MCF 10A (cell line): ENCODE results near the gene GPBP1. TPM values are rescaled to one million over a fixed set of nuclear protein-coding genes. Genes with fewer than 3 reads are reported as not detected.

ENCODE experiments used
- BruUV-seq: library from RNA; stranded (reverse); fragments of 400-500 nt; replicated peaks from 2 replicates; lab custom pipeline; 2021; lab: Mats Ljungman, UMichigan
- CTCF ChIA-PET: fragments of 300-600 bp; sonication (Branson Sonifier 250); formaldehyde crosslinking; extraction: SDS; loops from one replicate; lab custom pipeline; 2021; ENCODE audit warnings: antibody characterized with exemption, inconsistent platforms; lab: Yijun Ruan, JAX
- POLR2A ChIA-PET: fragments of 300-600, 350-650 bp; sonication (Branson Sonifier 250); formaldehyde crosslinking; extraction: SDS; loops from one replicate; lab custom pipeline; 2020; ENCODE audit warnings: antibody characterized with exemption, inconsistent platforms; lab: Yijun Ruan, JAX
- DNase-seq: peaks from one replicate; pipeline ENCODE4 v3.0.0-alpha.2; 2018; ENCODE audit not compliant: unreplicated experiment
- H3K27ac Mint-ChIP-seq: one replicate; pipeline ENCODE4 v1.8.0; 2022; ENCODE audit warnings: mild to moderate bottlenecking, low read depth, mixed read lengths; ENCODE audit not compliant: unreplicated experiment
- H3K27me3 Mint-ChIP-seq: one replicate; pipeline ENCODE4 v1.8.0; 2022; ENCODE audit warnings: mixed read lengths; ENCODE audit not compliant: insufficient read depth, unreplicated experiment
- H3K36me3 Mint-ChIP-seq: one replicate; pipeline ENCODE4 v1.8.0; 2022; ENCODE audit warnings: mild to moderate bottlenecking, moderate library complexity, mixed read lengths; ENCODE audit not compliant: insufficient read depth, unreplicated experiment
- H3K4me1 Mint-ChIP-seq: one replicate; pipeline ENCODE4 v1.8.0; 2022; ENCODE audit warnings: mixed read lengths; ENCODE audit not compliant: insufficient read depth, unreplicated experiment
- H3K4me3 Mint-ChIP-seq: one replicate; pipeline ENCODE4 v1.8.0; 2022; ENCODE audit warnings: mild to moderate bottlenecking, moderate library complexity, mixed read lengths; ENCODE audit not compliant: unreplicated experiment
- H3K9me3 Mint-ChIP-seq: one replicate; pipeline ENCODE4 v1.8.0; 2022; ENCODE audit warnings: mixed read lengths; ENCODE audit not compliant: unreplicated experiment
- intact Hi-C: fragments of 100-400 bp; cut with micrococcal nuclease; formaldehyde crosslinking; loops from 2 replicates; pipeline ENCODE4 v1.14.1; 2022
- total RNA-seq: library from RNA; stranded (reverse); gene quantifications from 2 replicates; pipeline ENCODE4 v1.2.3, GENCODE V29; 2022
- TF ChIP-seq, protein P1 (sequence below): fragments of 200-600 bp; IDR thresholded peaks from one replicate; pipeline ENCODE4 v1.8.0; 2022; ENCODE audit warnings: antibody characterized with exemption, mild to moderate bottlenecking; ENCODE audit not compliant: unreplicated experiment

The GPBP1 gene
- total RNA-seq, 1 experiment from 2014 or later = 63.6 TPM

DNA sequence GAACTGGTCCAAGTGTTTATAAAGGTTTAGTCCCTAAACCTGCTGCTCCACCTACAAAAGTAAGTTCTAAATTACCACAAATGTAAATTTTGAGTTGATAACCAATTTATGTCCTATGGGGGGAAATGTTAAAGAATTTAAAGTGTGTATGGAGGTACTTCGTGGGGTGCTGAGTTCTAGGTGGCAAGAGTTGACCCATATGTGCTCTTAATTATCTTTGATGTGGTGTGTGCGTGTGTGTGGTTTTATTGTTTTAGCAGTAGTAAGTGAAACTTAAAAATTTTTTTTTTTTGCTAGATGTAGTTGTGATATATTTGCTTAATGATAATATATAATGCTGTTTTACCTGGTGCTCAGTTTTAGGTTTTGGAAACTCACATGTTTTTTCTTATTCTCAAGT, 72.6 kb downstream of the GPBP1 start:
- BruUV-seq = no TSS peak
- Mint-ChIP-seq H3K9me3 (no peaks in the 10 kb centered on the region), H3K27me3 (no peaks in the 10 kb centered on the region), H3K36me3 (peaks cover 79% of the 10 kb centered on the region), H3K4me3 (no peak overlapping the region), H3K27ac (no peak overlapping the region), H3K4me1 (no peaks in the 10 kb centered on the region)
- TF ChIP-seq, protein P1, sequence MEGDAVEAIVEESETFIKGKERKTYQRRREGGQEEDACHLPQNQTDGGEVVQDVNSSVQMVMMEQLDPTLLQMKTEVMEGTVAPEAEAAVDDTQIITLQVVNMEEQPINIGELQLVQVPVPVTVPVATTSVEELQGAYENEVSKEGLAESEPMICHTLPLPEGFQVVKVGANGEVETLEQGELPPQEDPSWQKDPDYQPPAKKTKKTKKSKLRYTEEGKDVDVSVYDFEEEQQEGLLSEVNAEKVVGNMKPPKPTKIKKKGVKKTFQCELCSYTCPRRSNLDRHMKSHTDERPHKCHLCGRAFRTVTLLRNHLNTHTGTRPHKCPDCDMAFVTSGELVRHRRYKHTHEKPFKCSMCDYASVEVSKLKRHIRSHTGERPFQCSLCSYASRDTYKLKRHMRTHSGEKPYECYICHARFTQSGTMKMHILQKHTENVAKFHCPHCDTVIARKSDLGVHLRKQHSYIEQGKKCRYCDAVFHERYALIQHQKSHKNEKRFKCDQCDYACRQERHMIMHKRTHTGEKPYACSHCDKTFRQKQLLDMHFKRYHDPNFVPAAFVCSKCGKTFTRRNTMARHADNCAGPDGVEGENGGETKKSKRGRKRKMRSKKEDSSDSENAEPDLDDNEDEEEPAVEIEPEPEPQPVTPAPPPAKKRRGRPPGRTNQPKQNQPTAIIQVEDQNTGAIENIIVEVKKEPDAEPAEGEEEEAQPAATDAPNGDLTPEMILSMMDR = no peak
- intact Hi-C loops = no loop called here
- DNase-seq = no peak
- ChIA-PET CTCF (no interaction called here), POLR2A (interaction anchor here (0.6 kb wide), 1 partner anchor 338 kb away, joined by 3 read pairs; no protein-coding TSS in a partner anchor)

DNA sequence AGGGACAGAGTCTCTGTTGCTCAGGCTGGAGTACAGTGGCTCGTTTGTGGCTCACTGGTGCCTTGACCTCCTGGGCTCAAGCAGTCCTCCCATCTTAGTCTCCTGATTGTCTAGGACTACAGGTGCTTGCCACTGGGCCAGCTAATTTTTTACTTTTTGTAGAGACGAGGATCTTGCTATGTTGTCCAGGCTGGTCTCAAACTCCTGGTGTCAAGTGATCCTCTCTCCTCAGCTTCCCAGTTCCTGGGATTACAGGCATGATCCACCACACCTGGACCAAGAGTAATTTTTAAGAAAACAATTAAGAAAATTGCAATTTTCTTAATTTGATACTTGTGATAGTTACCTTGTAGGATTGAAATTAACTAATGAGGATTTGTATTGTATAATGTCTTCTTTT, 73.9 kb downstream of the GPBP1 start:
- POLR2A ChIA-PET = interaction anchor here (0.7 to 0.8 kb wide), 2 partner anchors 22 to 404 kb away, joined by 3 read pairs; no protein-coding TSS in a partner anchor
- CTCF ChIA-PET = no interaction called here
- DNase-seq = no peak
- intact Hi-C loops = no loop called here
- H3K36me3 Mint-ChIP-seq = peaks cover 91% of the 10 kb centered on the region
- BruUV-seq = no TSS peak
- H3K4me1 Mint-ChIP-seq = no peaks in the 10 kb centered on the region
- no peaks in the 10 kb centered on the region for H3K27me3 Mint-ChIP-seq
- H3K27ac Mint-ChIP-seq = no peak overlapping the region
- H3K4me3 Mint-ChIP-seq = no peak overlapping the region
- no peaks in the 10 kb centered on the region for H3K9me3 Mint-ChIP-seq
- TF ChIP-seq, protein P1 = no peak

DNA sequence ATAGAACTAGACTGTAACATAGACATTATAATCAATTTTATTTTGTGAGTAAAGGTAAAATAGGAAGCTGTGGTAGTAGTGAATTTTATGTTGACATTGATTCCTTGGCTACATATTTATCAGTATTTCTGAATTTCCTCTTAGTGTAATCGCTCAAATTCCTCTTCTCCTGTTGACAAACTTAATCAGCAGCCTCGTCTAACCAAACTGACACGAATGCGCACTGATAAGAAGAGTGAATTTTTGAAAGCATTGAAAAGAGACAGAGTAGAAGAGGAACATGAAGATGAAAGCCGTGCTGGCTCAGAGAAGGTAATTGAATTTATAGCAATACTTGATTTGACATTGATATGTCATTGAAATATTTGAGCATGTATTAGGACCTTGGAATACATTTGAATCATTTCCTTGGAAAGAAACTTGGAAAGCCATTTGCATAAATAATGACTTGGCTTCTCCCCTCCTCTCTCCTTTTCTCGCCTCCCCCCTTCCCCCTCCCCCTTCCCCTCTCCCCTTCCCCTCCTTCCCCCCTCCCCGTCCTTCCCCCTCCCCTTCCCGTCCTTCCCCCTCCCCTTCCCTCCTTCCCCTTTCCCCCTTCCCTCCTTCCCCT, 75.5 kb downstream of the GPBP1 start:
- no peak overlapping the region for H3K27ac Mint-ChIP-seq
- ChIA-PET CTCF (no interaction called here), POLR2A (no interaction called here)
- no peaks in the 10 kb centered on the region for H3K27me3 Mint-ChIP-seq
- DNase-seq = no peak
- peaks cover 92% of the 10 kb centered on the region for H3K36me3 Mint-ChIP-seq
- no peak overlapping the region for H3K4me3 Mint-ChIP-seq
- intact Hi-C loops = no loop called here
- no peaks in the 10 kb centered on the region for H3K4me1 Mint-ChIP-seq
- TF ChIP-seq, protein P1 = no peak
- no TSS peak for BruUV-seq
- no peaks in the 10 kb centered on the region for H3K9me3 Mint-ChIP-seq

DNA sequence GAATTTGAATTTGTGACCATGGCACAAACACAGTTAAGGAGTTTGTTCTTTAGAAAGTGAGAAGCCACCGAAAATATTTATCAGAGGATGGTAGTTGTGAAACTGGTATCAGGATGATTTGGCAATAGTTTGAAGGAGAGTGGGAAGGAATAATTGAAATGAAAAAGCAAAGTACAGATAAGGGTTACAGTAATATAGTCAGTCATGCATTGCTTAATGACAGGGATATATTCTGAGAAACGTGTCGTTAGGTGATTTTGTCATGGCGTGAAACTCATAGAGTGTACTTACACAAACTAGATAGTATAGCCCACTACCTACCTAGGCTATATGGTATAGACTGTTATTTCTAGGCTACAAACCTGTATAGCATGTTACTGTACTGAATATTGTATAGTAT, 84.2 kb downstream of the GPBP1 start:
- intact Hi-C loops = no loop called here
- peaks cover 77% of the 10 kb centered on the region for H3K36me3 Mint-ChIP-seq
- CTCF ChIA-PET = no interaction called here
- no peaks in the 10 kb centered on the region for H3K9me3 Mint-ChIP-seq
- H3K27me3 Mint-ChIP-seq = no peaks in the 10 kb centered on the region
- no TSS peak for BruUV-seq
- no peak for DNase-seq
- POLR2A ChIA-PET = no interaction called here
- H3K4me3 Mint-ChIP-seq = no peak overlapping the region
- peaks cover 5% of the 10 kb centered on the region for H3K4me1 Mint-ChIP-seq
- H3K27ac Mint-ChIP-seq = no peak overlapping the region
- TF ChIP-seq, protein P1 = no peak
